Measurements from ENCODE around the gene CHAD. TPM values are rescaled to one million over a fixed set of nuclear protein-coding genes. Genes with fewer than 3 reads are reported as not detected.

The CHAD gene
- total and polyA plus RNA-seq, 2 of the 4 experiments (the other 2 are of a cell fraction), result 0.03 TPM; not detected in 1

- Histone ChIP-seq H3K56ac (ENCODE audit: extremely low read depth, insufficient read depth, low read length) (no peak overlapping the region), H2AK9ac (replicated peaks; ENCODE audit: low read depth, low read length, poor library complexity) (no peak overlapping the region), H2BK120ac (ENCODE audit: low read depth, low read length) (no peak overlapping the region), H4K20me1 (ENCODE audit: insufficient read depth, low read length) (peaks cover 11% of the 10 kb centered on the region; the same call in 1 of the 2 replicates), H2AK5ac (ENCODE audit: low read depth, low read length) (no peak overlapping the region), H2BK20ac (ENCODE audit: low read depth, low read length) (no peak overlapping the region), H3K4me2 (ENCODE audit: low read depth, low read length) (no peak overlapping the region), H2BK15ac (ENCODE audit: low read depth, low read length) (no peak overlapping the region), H3K4me1 (ENCODE audit: control insufficient read depth, insufficient read depth, low read length) (peaks cover 4% of the 10 kb centered on the region; the same call in 1 of the 2 replicates), H3K23ac (ENCODE audit: low read depth, low read length) (no peak overlapping the region), H3K9me3 (ENCODE audit: control insufficient read depth, insufficient read depth, low read length) (no peaks in the 10 kb centered on the region), H3K18ac (ENCODE audit: low read depth, low read length) (no peak overlapping the region), H3K4ac (ENCODE audit: low read depth, low read length) (no peak overlapping the region), H4K8ac (ENCODE audit: low read depth in 2 of 2, low read length in 2 of 2) (no peak overlapping the region), H2AFZ (replicated peaks; ENCODE audit: low read length, poor library complexity) (no peak overlapping the region), H2BK5ac (ENCODE audit: low read depth, low read length, poor library complexity, severe bottlenecking) (no peak overlapping the region), H3K79me1 (ENCODE audit: low read depth in 1 of 2, low read length in 2 of 2) (peaks cover 0 to 12% of the 10 kb centered on the region in 2 experiments; a peak in 2 of 4 replicates), H3K9ac (ENCODE audit: low read depth, low read length) (no peak overlapping the region), H4K5ac (ENCODE audit: low read depth, low read length) (no peak overlapping the region), H4K91ac (ENCODE audit: insufficient read depth, low read depth, low read length) (no peak overlapping the region), H3K4me3 (ENCODE audit: insufficient read depth, low read depth, low read length) (no peak overlapping the region), H3K27me3 (ENCODE audit: control insufficient read depth, insufficient read depth, low read length) (no peaks in the 10 kb centered on the region), H3K36me3 (ENCODE audit: control insufficient read depth, insufficient read depth, low read length) (0 out of 2 replicates have a peak, but pooled peaks cover 1% of the 10 kb centered on the region), H3K27ac (ENCODE audit: insufficient read depth, low read length) (no peak overlapping the region), H3K14ac (replicated peaks; ENCODE audit: low read depth, low read length) (no peak overlapping the region), H3K9me1 (ENCODE audit: insufficient read depth, low read length) (0 out of 2 replicates have a peak, but pooled peaks cover 3% of the 10 kb centered on the region)
- ChIA-PET CTCF (interaction anchor here (0.6 kb wide), 1 partner anchor 13 kb away, joined by 4 read pairs; no protein-coding TSS in a partner anchor), POLR2A (ENCODE audit: unreplicated experiment) (no interaction called here)
- DNase-seq (no peak), ATAC-seq (ENCODE audit: low read depth) (0 out of 2 replicates have a peak, but pooled peaks have one; percentile 35)
- in situ Hi-C loops (cut with MboI; ENCODE audit: low sequenced_read_pairs), result no loop called here
- dilution Hi-C loops (cut with HindIII; ENCODE audit: low sequenced_read_pairs, unreplicated experiment), result no loop called here
- no TSS peak for BruUV-seq (replicated peaks)
- no peak for TF ChIP-seq RCOR1 (IDR thresholded peaks at IDR 0.05; ENCODE audit: insufficient replicate concordance, low read length)
- TF ChIP-seq NFE2L2 (IDR thresholded peaks at IDR 0.05; ENCODE audit: low read depth, low read length), result no peak
- no peak for TF ChIP-seq FOS (IDR thresholded peaks at IDR 0.05; ENCODE audit: low read depth, low read length)
- TF ChIP-seq ELK1 (IDR thresholded peaks at IDR 0.05; ENCODE audit: borderline replicate concordance, low read depth, low read length), result no peak
- no peak for TF ChIP-seq USF2 (IDR thresholded peaks at IDR 0.05; ENCODE audit: low read depth, low read length)
- no peak for TF ChIP-seq CTCF (conservative IDR thresholded peaks at IDR 0.05; ENCODE audit: low read depth, low read length)
- no peak for TF ChIP-seq MAFK (IDR thresholded peaks at IDR 0.05; ENCODE audit: low read depth, low read length)
- no peak for TF ChIP-seq RFX5 (IDR thresholded peaks at IDR 0.05; ENCODE audit: low read depth, low read length)
- TF ChIP-seq CEBPB (IDR thresholded peaks at IDR 0.05; ENCODE audit: low read depth, low read length), result no peak
- TF ChIP-seq MAZ (IDR thresholded peaks at IDR 0.05; ENCODE audit: borderline replicate concordance, low read depth, low read length), result no peak
- no peak for TF ChIP-seq BHLHE40 (IDR thresholded peaks at IDR 0.05; ENCODE audit: low read depth, low read length)
- TF ChIP-seq MXI1 (IDR thresholded peaks at IDR 0.05; ENCODE audit: borderline replicate concordance, low read depth, low read length), result no peak
- no peak for TF ChIP-seq POLR2A (IDR thresholded peaks at IDR 0.05; ENCODE audit: low read depth, low read length)
- no peak for TF ChIP-seq SMC3 (IDR thresholded peaks at IDR 0.05; ENCODE audit: low read depth, low read length)
- no CpG with 5 or more reads among the region's 1 CpG for WGBS, 2 experiments (ENCODE audit: extremely low coverage in 2 of 2, insufficient read length in 1 of 2)
- intact Hi-C loops (cut with micrococcal nuclease), result no loop called here
Observed at GRCh38 chr17:50445730-50446325, 22.9 kb downstream of the CHAD start.
